NCI-H446 treated with DMSO at 0.1 percent for 48 hours (cell line): ENCODE measurements around the gene FAM24A.
A peak's percentile ranks its signal among the peaks of the same experiment; 100 is the strongest.
"Not testable (repeated sequence)": the region's sequence is repeated elsewhere in the genome, so short reads cannot be mapped to it uniquely, and the experiment has no call there.

Experiments used
- DNase-seq: peaks from one replicate; lab custom pipeline; 2025; lab: John Stamatoyannopoulos, UW

FAM24A gene, protein sequence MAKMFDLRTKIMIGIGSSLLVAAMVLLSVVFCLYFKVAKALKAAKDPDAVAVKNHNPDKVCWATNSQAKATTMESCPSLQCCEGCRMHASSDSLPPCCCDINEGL

DNA sequence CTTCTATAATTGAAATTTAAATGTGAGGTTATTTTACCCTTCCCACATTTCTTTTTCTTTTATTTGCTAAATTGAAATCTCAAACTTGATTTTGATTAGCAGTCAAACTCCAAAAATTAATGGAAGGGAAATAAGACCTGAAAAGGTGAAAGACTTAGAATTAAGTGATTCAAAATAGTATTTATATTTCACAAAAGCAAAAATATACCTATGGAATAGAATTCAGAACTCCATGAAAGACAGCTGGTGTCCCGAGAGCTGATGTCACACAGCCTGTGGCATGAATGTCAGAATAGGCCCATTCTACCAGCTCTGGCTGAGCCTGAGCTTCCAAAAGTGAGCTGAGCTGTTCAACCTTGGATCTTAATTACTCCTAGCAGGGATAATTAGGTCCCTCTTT, at the start of gene FAM24A:
Gene FAM24A, plus strand, starts transcription at position 301 of the 400 bp plus-strand sequence. CDS start 1,025 bp downstream, outside the sequence.
- DNase-seq: no peak

DNA sequence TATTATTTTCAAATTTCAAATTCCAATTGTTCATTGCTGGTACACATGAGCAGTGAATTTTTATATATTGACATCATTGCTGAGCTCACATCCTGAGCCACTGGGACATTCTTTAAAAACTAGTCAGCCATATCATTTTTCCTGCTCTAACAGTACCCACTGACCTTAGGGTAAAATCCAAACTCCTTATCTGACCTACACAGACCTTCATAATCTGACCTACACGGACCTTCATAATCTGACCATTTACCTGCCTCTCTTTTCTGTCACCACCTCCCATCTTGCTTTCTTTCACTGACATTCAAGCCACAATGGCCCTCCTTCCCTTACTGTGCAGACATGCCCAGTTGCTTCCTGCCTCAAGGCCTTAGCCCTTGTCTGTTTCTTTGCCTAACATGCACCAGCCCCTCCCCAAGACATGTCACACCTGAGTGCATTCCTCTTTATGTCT, 48.7 kb upstream of the FAM24A start:
- DNase-seq: no peak

DNA sequence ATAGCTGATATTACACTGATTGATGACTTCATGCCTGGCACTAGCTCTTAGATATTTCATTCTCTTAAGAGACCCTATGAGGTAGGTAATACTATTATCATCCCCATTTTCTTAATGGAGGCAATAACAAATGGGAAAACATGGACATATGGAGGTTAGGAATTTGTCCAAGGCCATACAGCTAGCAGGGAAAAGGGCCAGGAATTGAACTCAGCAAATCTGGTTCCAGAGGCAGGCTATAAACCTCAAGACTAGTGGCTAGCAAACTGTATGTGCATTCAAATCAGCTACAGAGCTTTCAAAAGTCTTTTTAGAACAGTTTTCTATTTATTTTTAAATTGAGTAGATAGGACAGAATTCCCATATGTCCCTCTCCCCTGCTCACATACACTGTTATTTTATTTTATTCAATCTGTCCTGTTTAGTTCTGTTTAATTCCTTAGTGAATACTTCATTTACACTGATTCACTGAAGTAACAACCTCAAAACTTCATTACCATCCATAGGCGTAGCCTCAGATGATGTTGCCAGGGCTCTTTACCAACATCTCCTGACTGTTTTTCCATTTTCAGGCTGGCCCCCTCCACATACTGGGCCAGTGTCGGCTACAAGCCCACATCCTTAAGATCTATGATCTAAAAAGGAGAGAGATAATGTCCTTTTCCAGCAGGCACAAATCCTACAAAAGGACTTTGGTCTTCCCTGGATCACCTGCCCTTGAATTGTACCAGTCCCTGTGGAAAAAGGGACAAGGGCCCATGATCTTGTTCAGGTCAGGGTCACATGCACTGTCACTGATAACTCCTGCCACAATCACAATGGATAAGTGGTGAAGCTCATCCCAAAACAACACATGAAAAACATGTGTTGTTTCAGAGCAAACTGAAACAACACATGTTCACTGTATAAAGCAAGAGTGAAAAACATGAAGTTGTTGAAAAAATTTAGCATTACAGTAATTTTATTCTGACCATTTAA, 46.9 kb upstream of the FAM24A start:
- no peak for DNase-seq

DNA sequence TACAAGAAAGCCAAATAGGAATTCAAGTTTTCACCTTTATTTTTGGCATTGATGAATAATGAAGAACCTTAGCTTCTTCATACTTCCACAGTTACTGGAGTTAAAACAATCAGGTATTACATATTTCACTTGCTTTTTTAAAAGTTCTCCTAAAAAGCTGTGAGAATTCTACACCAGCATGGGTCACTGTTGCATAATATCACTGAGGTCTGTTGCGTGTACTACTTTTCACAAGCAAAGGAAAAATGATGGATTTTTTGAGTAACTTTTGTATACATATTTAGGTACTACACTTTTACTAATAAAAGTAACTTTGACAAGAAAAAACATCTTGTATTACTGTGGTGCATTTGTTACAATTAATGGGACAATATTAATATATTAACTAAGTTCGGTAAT, 46.2 kb upstream of the FAM24A start:
- no peak for DNase-seq

DNA sequence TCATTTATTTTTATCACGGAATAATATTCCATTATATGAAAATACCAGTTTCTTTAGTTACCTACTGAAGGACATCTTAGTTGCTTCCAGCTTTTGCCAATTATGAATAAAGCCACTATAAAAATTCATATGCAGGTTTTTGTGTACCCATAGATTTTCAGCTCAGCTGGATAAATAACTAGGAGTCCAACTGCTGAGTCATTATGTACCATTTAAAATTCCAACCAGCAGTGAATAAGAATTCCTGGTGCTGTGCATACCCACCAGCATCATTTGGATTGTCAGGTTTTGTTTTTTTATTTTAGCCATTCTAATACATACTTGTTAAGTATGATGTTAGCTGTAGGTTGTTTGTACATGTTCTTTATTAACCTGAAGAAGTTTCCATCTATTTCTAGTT, 45.5 kb upstream of the FAM24A start:
- no peak for DNase-seq

DNA sequence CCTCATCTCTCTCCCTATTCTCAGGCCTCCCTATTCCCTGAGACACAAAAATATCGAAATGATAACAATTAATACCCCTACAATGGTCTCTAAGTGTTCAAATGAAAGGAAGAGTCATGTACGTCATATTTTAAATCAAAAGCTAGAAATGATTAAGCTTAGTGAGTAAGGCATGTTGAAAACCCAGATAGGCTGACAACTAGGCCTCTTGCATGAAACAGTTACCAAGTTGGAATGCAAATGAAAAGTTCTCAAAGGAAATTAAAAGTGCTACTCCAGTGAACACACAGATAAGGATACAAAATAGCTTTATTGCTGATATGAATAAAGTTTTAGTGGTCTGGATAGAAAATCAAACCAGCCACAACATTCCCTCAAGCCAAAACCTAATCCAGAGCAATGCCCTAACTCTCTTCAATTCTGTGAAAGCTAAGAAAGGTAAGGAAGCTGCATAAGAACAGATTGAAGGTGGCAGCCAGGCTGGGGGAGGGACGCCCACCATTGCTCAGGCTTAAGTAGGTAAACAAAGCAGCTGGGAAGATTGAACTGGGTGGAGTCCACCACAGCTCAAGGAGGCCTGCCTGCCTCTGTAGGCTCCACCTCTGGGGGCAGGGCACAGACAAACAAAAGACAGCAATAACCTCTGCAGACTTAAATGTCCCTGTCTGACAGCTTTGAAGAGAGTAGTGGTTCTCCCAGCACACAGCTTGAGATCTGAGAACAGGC, 43.5 kb upstream of the FAM24A start:
- DNase-seq: not testable (repeated sequence)

DNA sequence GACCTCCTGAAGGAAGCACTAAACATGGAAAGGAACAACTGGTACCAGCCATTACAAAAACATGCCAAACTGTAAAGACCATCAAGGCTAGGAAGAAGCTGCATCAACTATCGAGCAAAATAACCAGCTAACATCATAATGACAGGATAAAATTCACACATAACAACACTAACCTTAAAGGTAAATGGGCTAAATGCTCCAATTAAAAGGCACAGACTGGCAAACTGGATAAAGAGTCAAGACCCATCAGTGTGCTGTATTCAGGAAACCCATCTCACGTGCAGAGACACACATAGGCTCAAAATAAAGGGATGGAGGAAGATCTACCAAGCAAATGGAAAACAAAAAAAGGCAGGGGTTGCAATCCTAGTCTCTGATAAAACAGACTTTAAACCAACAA, 41.6 kb upstream of the FAM24A start:
- DNase-seq: not testable (repeated sequence)

DNA sequence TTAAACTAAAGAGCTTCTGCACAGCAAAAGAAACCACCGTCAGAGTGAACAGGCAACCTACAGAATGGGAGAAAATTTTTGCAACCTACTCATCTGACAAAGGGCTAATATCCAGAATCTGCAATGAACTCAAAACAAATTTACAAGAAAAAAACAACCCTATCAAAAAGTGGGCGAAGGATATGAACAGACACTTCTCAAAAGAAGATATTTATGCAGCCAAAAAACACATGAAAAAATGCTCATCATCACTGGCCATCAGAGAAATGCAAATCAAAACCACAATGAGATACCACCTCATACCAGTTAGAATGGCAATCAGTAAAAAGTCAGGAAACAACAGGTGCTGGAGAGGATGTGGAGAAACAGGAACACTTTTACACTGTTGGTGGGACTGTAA, 38.5 kb upstream of the FAM24A start:
- DNase-seq: not testable (repeated sequence)

DNA sequence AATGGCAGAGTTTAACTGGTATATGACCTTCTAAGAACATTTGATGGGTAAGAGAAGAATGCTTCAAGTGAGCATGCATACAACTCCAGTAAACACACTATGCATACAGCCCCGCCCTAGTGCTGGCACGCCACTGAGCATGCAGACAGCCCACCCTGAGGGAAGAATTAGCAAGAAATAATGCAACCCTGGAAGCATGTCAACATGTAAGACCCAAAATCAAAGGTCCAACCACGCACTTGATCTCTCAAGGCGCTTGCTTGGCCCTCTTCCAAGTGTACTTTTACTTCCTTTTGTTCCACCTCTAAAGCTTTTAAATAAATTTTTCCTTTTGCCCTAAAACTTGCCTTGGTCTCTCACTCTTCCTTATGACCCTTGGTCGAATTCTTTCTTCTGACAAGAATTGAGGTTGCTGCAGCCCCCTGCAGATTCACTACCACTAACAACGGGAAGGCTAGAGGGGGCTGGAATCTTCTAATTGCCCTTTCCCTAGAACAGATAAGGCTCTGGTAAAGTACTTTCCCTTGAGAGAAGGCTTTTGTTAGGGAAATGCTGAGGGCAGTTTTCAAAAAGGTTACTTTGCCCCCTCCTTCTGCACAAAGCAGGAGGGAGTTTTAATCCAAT, 34.5 kb upstream of the FAM24A start:
- DNase-seq: no peak

DNA sequence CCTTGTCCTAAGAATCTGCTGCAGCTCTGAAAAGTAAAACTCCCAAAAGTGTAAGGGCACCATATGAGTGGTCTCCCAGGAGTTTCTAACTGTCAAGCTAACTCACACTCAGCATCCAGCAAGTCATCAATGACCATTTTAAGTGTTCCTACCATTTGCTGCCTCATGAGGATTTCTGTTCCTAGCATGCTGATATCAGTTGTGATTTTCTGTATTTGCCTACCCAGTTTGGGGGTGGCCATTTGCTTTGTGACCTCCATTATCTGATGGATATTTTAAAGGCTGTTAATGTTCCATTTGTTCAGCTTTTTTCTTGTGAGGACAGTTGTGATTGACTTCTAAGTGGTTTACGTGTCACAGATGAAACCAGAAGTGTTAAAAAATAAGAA, 33.9 kb upstream of the FAM24A start:
- DNase-seq: no peak

DNA sequence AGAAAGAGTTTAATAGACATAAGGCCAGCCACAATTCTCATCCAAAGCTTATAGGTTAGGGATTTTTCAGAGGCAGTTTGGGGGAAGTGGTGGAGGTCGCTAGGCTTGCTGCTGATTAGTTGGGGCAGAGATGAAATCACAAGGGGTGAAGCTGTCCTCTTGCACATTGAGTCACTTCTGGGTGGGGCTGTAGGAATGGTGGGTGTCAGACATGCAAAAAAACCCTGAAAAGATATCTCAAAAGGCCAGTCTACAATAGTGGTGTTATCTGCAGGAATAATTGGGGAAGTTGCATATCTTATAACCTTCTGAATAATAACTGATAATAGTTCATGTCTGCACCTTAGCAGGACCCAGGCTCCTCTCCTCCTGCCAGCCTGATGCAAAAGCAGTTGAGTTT, 33.1 kb upstream of the FAM24A start:
- DNase-seq: no peak

DNA sequence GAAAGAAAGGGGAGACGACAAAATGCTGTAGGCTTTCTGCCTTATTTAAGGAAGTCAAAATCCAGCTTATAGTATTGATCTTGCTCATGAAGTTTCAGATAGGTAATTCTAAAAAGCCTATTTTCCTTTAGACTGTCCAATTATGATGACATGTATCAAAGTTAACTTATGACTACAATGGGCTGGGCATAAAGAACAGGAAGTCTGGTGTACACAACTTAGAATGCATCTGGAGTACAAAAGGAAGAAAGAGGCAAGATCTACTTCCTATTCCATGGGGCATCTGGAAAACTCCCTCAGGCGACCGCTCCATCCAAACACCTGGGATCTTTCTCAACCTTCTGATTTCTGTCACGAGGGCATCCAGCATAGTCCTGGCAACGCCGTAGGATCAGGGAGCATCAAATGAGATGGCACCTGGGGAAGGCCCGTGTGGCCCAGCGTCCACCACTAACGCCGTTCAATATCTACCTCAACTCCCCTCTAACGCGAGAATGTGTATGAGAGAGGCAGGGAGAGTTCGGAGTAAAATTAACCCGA, 31.5 kb upstream of the FAM24A start:
- DNase-seq: no peak

DNA sequence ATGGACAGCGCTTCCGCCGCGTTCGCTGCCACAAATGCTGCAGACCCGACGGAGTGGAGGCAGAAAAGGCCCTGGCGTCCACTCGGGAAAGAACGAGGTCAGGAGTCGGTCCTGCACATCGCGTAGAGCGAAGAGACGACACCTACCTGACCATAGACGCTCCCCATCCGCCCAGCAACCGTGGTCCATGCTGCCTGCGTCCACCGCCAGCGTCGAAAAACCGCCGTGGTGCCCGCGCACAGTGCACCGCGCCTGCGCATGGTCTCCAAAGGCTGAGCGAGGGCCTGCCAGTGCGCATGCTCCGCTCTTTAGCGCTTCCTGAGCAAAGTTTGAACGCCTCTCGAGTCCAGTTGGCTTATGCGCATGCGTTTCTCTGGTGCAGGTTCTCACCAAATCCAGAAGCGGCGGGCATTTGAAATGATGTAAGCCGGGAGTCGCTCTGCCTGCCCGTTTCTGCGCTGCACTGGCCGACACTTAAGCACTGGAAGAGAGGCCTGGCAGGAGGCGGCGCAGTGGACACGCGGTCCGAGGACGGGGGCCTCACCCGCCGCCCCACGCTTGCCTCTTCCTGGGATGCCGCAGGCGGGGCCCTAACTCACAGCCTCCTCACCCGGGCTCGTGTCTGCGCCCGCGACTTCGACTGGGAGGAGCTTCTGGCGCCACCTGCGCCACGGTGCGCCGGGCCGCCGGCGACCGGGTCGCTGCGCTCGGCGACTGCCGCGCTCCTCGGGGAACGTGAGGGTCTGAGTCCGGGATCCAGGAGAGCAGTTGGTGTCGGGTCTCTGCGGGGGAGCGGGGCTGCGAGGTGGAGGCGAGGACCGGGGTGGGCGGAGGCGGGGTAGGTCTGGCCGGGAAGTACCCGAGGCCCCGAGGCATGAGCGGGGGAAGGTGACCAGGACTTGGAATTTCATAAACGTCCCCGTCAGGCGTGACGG, 30.8 kb upstream of the FAM24A start, which contains the start of gene FAM24B:
Gene FAM24B, minus strand, starts transcription at position 243 of the 935 bp plus-strand sequence. CDS start 29,066 bp downstream, outside the sequence.
- DNase-seq: peak; percentile 89

DNA sequence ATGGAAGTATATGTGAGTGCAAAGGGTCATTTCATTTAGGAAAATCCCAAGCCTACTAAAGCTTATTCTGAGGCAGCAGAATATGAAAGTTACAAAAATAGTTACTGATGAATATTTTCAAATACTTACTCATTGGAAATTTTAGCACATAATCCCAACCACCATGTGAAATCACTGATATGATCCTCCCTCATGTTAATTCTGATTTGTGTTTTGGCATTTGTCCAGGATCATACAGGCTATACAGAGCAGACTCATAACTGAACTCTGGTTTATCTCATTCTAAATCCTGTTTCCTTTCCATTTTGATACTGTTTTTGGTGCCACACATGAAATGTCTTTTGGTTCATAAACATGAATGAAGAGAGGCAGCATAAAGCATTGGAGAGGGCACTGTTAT, 27.6 kb upstream of the FAM24A start:
- no peak for DNase-seq

DNA sequence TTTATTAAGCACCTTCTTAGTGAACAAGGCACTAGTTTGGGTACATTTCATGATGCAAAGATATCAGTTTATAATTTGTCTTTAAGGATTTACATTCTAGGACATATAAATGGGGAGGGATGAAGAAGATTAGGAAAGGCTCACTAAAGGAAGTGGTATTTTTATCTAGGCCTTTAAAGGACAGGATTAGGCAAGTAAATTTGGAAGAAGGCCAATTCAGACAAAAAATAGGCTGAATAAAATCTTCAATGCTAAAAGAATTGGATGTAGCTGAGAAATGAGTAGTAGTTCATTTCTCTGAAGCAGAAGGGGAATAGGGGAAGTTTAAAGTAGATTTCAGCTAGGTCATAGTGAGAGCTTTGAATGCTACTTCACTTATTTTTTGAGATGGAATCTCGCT, 26.2 kb upstream of the FAM24A start:
- no peak for DNase-seq

DNA sequence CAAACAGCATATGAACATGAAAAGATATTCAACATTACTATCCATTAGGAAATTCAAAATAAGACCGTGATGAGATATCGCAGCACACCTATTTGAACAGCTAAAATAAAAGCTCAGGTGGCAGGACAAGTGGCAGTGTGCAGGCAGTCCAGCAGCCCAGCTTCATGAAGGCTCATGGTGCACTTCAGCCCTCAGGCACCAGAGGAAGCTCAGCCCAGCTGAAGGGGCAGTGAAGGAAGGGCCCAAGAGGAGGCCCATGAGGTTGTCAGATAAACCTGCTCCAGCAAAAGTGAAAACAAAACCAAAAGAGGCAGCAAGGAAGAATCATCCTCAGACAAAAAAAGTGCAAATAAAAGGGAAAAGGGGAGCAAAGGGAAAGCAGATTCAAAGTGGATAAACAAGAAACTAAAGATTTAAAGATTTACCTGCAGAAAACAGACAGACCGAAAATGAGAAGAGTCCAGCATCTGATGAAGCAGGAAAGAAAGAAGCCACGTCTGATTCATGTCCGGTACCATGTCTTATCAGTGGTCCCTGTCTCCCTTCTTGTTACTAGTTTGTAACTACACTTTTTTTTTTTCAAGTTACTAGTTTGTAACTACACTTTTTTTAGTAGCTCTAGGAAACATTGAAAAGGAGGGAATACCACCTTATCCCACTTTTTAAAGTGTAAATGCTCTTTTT, 16.0 kb upstream of the FAM24A start:
- DNase-seq: no peak

DNA sequence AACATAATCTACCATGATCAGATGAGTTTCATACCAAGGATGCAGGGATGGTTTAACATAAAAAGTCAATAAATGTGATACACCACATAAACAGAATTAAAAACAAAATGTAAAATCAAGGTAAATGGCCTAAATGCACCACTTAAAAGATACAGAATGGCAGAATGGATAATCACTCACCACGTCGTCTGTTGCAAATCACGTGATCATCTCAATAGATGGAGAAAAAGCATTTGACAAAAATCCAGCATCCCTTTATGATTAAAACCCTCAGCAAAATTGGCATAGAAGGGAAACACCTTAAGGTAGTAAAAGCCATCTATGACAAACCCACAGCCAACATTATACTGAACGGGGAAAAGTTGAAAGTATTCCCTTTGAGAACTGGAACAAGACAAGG, 6.5 kb upstream of the FAM24A start:
- not testable (repeated sequence) for DNase-seq

DNA sequence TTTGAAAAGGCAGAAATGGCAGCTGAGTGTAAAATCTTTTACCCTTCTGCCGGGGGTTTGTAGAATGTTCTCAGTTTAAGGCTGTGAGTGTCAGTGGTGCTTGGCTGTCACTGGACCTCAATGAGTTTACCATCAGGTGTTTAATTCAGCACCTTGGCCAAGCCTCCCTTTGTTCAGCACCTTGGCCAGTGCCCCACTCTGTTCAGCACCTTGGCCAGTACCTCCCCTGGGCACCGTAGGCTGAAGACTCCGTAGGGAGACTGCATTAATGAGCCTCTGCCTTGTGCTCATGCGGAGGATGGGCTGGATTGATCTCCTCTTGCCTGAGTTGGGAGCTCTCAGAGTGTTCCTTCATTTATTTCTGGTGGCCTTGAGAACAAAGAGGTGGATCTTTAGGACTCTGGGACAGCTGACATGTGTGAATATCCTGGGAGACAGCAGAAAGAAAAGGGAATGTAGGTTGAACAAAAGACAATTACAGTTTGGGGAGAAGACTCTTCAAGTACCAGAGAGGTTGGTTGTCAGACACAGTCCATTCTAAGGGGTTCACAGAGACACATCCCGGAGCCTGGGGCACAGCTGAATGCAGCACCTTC, 1.6 kb downstream of the FAM24A start:
- no peak for DNase-seq

DNA sequence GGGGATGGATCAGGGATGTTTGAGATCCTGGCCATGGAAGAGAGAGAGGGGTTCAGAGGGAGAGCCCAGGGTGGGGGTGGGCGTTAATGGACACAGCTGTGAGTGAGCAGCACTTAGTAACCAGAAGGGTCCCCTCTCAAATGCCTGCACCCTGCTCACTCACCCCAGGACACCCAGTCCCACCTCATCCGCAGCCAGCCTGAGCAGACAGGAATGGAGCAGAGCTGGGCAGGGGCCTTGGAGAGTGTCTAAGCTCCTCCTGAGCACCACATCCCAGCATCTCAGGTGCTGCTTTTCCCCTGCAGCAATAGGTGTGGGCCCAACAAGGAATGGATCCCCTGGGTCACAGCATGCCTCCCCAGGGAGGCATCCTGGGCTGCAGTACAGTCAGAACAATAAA, 5.3 kb downstream of the FAM24A start:
- DNase-seq: no peak

DNA sequence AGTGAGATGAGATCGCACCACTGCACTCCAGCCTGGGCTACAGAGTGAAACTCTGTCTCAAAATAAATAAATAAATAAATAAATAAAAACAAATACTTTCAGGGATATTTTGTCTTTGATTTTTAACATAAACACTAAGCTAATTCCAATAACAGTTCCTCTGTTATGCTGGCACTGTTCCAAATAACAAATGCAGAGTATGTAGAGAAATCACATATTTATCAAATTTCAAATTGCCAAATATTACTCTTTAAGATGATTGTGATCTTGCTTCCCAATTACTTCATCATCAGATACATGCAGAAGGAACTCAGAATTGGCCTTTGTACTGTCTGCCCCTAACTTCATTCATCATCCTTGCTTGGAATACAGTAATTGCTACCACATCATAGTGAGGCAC, 19.7 kb downstream of the FAM24A start:
- DNase-seq: no peak
